GM12878 (cell line): ENCODE data around the gene ZNF423. TPM values are rescaled to one million over a fixed set of nuclear protein-coding genes. Genes with fewer than 3 reads are reported as not detected.

Experiments
- polyA plus RNA-seq, 11 experiments: library from polyadenylated mRNA; depleted of rRNA in 4 of 11; unstranded in 6 of 11; stranded (reverse) in 5 of 11; fragments of >200 nt; fragmentation: Nextera tagmentation in 4 of 11; fragmentation: Illumina TruSeq in 1 of 11; extraction: Ambion mirVana in 4 of 11; extraction: Trizol in 1 of 11; gene quantifications; 1 replicate in 1 of 11; 2 replicates in 10 of 11; pipeline versions ENCODE4 v1.2.1 to v1.2.3, GENCODE V29; 2011 to 2016; ENCODE audit warnings: inconsistent platforms in 2 of 11, missing spikeins in 2 of 11, low read depth in 1 of 11
- small RNA-seq: library from RNA; depleted of rRNA; stranded (forward); fragments of <200 nt; gene quantifications from one replicate; pipeline ENCODE3, GENCODE V24; 2014
- total RNA-seq, 4 experiments: library from RNA; depleted of rRNA in 3 of 4; stranded (reverse); fragments of >200 nt in 3 of 4; fragmentation: Illumina TruSeq in 1 of 4; extraction: Trizol in 1 of 4; gene quantifications; 2 replicates each; pipeline versions ENCODE4 v1.2.1 to v1.2.3, GENCODE V29; 2013 to 2021

The ZNF423 gene
- total and polyA plus RNA-seq, 10 of the 15 experiments (the other 5 are each of a cell fraction or from before 2014, with no cell fraction given) = 0.03 to 0.64 (median 0.10) TPM

Small RNAs within 50 kb of the gene (small RNA-seq; reads per million reads assigned to genes)
- gene MRPS21P7 (not detected), gene MRPS21P8 (not detected)

Other genes starting within 250 kb of the ZNF423 start
- gene CNEP1R1, start 169.1 kb upstream of the ZNF423 start, total RNA-seq (2014; rRNA removed) = 18.1 and 19.8 TPM in 2 replicates
- 17.1 and 17.5 TPM in 2 replicates for gene CNEP1R1, start 169.1 kb upstream of the ZNF423 start, total RNA-seq (2014; rRNA removed; fragmentation: Illumina TruSeq; extraction: Trizol)
- 13.7 and 14.0 TPM in 2 replicates for gene CNEP1R1, start 169.1 kb upstream of the ZNF423 start, total RNA-seq (2021)
- gene CNEP1R1, start 169.1 kb upstream of the ZNF423 start, polyA plus RNA-seq (2011; rRNA removed) = 29.2 and 39.7 TPM in 2 replicates
- gene CNEP1R1, start 169.1 kb upstream of the ZNF423 start, polyA plus RNA-seq (2014; fragmentation: Illumina TruSeq; extraction: Trizol) = 13.8 and 17.0 TPM in 2 replicates
- gene CNEP1R1, start 169.1 kb upstream of the ZNF423 start, polyA plus RNA-seq (2014; fragmentation: Nextera tagmentation; extraction: Ambion mirVana) = 10 to 100 TPM; 11.5 to 15.7 TPM
- gene CNEP1R1, start 169.1 kb upstream of the ZNF423 start, polyA plus RNA-seq (2014; rRNA removed) = 13.1 and 14.1 TPM in 2 replicates
- 10 to 100 TPM; 15.4 to 16.8 TPM for gene CNEP1R1, start 169.1 kb upstream of the ZNF423 start, polyA plus RNA-seq (2016; fragmentation: Nextera tagmentation; extraction: Ambion mirVana)
- 21.9 and 23.4 TPM in 2 replicates for gene HEATR3, start 209.9 kb upstream of the ZNF423 start, total RNA-seq (2014; rRNA removed)
- gene HEATR3, start 209.9 kb upstream of the ZNF423 start, total RNA-seq (2014; rRNA removed; fragmentation: Illumina TruSeq; extraction: Trizol) = 16.0 and 19.2 TPM in 2 replicates
- 20.4 and 21.6 TPM in 2 replicates for gene HEATR3, start 209.9 kb upstream of the ZNF423 start, total RNA-seq (2021)
- gene HEATR3, start 209.9 kb upstream of the ZNF423 start, polyA plus RNA-seq (2011; rRNA removed) = 19.6 and 27.8 TPM in 2 replicates
- 16.6 and 30.0 TPM in 2 replicates for gene HEATR3, start 209.9 kb upstream of the ZNF423 start, polyA plus RNA-seq (2014; fragmentation: Illumina TruSeq; extraction: Trizol)
- 1 to 10 TPM; 1.5 to 5.0 TPM for gene HEATR3, start 209.9 kb upstream of the ZNF423 start, polyA plus RNA-seq (2014; fragmentation: Nextera tagmentation; extraction: Ambion mirVana)
- gene HEATR3, start 209.9 kb upstream of the ZNF423 start, polyA plus RNA-seq (2014; rRNA removed) = 12.2 and 16.2 TPM in 2 replicates
- 10 to 100 TPM; 12.5 to 12.8 TPM for gene HEATR3, start 209.9 kb upstream of the ZNF423 start, polyA plus RNA-seq (2016; fragmentation: Nextera tagmentation; extraction: Ambion mirVana)